K562 (cell line): ENCODE measurements around the gene UCP3. TPM values are rescaled to one million over a fixed set of nuclear protein-coding genes. Genes with fewer than 3 reads are reported as not detected.

ENCODE experiments used
- ARID2 ChIP-seq: fragments of 450-650 bp; IDR thresholded peaks from 2 replicates; pipeline ENCODE4 v1.6.1; 2017; ENCODE audit warnings: antibody characterized with exemption, mild to moderate bottlenecking
- CEBPB ChIP-seq: fragments of 450-650 bp; IDR thresholded peaks from 2 replicates; pipeline ENCODE4 v1.6.1; 2016; ENCODE audit warnings: missing genetic modification characterization, missing compliant biosample characterization
- COPS2 ChIP-seq: fragments of 450-650 bp; conservative IDR thresholded peaks from 2 replicates; pipeline ENCODE4 v1.6.1; 2016; ENCODE audit warnings: mild to moderate bottlenecking, moderate library complexity
- DIDO1 ChIP-seq: fragments of 450-650 bp; IDR thresholded peaks from 2 replicates; pipeline ENCODE4 v1.6.1; 2016; ENCODE audit warnings: low read depth, missing biosample characterization, missing genetic modification characterization
- E2F4 ChIP-seq: sonication (generic); formaldehyde crosslinking; IDR thresholded peaks from 2 replicates; pipeline ENCODE4 v1.8.0; 2022; ENCODE audit warnings: mild to moderate bottlenecking, low read depth, missing genetic modification reagents
- ERF ChIP-seq: fragments of 450-650 bp; formaldehyde crosslinking; IDR thresholded peaks from 2 replicates; pipeline ENCODE4 v1.4.0; 2020; ENCODE audit warnings: mild to moderate bottlenecking, mixed read lengths
- ESRRA ChIP-seq: fragments of 450-650 bp; IDR thresholded peaks from 2 replicates; pipeline ENCODE4 v1.6.1; 2014; ENCODE audit warnings: low read depth, mild to moderate bottlenecking, moderate library complexity, borderline replicate concordance
- ETV5 ChIP-seq: sonication (generic); formaldehyde crosslinking; IDR thresholded peaks from 2 replicates; pipeline ENCODE4 v1.4.0; 2020; ENCODE audit warnings: low read depth, mild to moderate bottlenecking, missing genetic modification reagents
- ETV6 ChIP-seq, 3 experiments: fragments of 150-350 bp in 1 of 3; sonication (generic) in 1 of 3; formaldehyde crosslinking in 1 of 3; IDR thresholded peaks; 2 replicates each; pipeline versions ENCODE4 v1.6.1 to v1.8.0; 2014 to 2022; ENCODE audit warnings: borderline replicate concordance in 2 of 3, low read depth in 2 of 3, antibody characterized with exemption in 1 of 3, low read length in 1 of 3, mild to moderate bottlenecking in 1 of 3, missing genetic modification reagents in 1 of 3
- FOXA1 ChIP-seq: fragments of 450-650 bp; IDR thresholded peaks from 2 replicates; pipeline ENCODE4 v1.6.1; 2016; ENCODE audit warnings: mild to moderate bottlenecking, borderline replicate concordance
- HES1 ChIP-seq: fragments of 450-650 bp; IDR thresholded peaks from 2 replicates; pipeline ENCODE4 v1.6.1; 2016; ENCODE audit warnings: low read depth, mild to moderate bottlenecking, moderate library complexity
- HNRNPL ChIP-seq: fragments of 200-400 bp; formaldehyde crosslinking; IDR thresholded peaks from 2 replicates; pipeline ENCODE4 v1.6.1; 2017; ENCODE audit warnings: low read depth, mild to moderate bottlenecking, low read length
- KHSRP ChIP-seq: fragments of 450-650 bp; IDR thresholded peaks from 2 replicates; pipeline ENCODE4 v1.6.1; 2017
- MCM2 ChIP-seq: fragments of 450-650 bp; IDR thresholded peaks from 2 replicates; pipeline ENCODE4 v1.6.1; 2017; ENCODE audit warnings: low read depth, mild to moderate bottlenecking
- RBM25 ChIP-seq: fragments of 200-400 bp; formaldehyde crosslinking; IDR thresholded peaks from 2 replicates; pipeline ENCODE4 v1.6.1; 2018; ENCODE audit warnings: low read length, low read depth, moderate library complexity; ENCODE audit not compliant: severe bottlenecking
- RUNX1 ChIP-seq: sonication (generic); IDR thresholded peaks from 2 replicates; pipeline ENCODE4 v1.6.1; 2016; ENCODE audit warnings: antibody characterized with exemption, low read depth
- TRIM28 ChIP-seq: fragments of 450-650 bp; IDR thresholded peaks from 2 replicates; pipeline ENCODE4 v1.6.1; 2017
- ZFPM2 ChIP-seq: fragments of 250-450 bp; sonication (Bioruptor Pico); IDR thresholded peaks from 2 replicates; pipeline ENCODE4 v1.5.1; 2022; ENCODE audit warnings: mild to moderate bottlenecking
- ZFX ChIP-seq: sonication (generic); formaldehyde crosslinking; IDR thresholded peaks from 2 replicates; pipeline ENCODE4 v1.8.0; 2022; ENCODE audit warnings: mild to moderate bottlenecking, missing genetic modification reagents, moderate library complexity
- ZNF184 ChIP-seq: sonication (generic); formaldehyde crosslinking; IDR thresholded peaks from 2 replicates; pipeline ENCODE4 v1.5.0; 2020; ENCODE audit warnings: missing genetic modification reagents
- ZNF24 ChIP-seq: fragments of 450-650 bp; IDR thresholded peaks from 2 replicates; pipeline ENCODE4 v1.6.1; 2016
- ZNF253 ChIP-seq: fragments of 250-450 bp; sonication (Bioruptor Pico); conservative IDR thresholded peaks from 2 replicates; pipeline ENCODE4 v1.6.1; 2021; ENCODE audit warnings: mild to moderate bottlenecking
- ZNF354B ChIP-seq: fragments of 250-450 bp; sonication (Bioruptor Pico); IDR thresholded peaks from 2 replicates; pipeline ENCODE4 v1.4.0; 2020
- ZNF511 ChIP-seq: sonication (generic); formaldehyde crosslinking; IDR thresholded peaks from 2 replicates; pipeline ENCODE4 v1.8.0; 2022; ENCODE audit warnings: mild to moderate bottlenecking, missing genetic modification reagents
- polyA plus RNA-seq, 8 experiments: library from polyadenylated mRNA; depleted of rRNA in 4 of 8; stranded (reverse) in 5 of 8; unstranded in 3 of 8; fragments of >200 nt; fragmentation: Nextera tagmentation in 2 of 8; fragmentation: Illumina TruSeq in 1 of 8; extraction: Ambion mirVana in 2 of 8; extraction: Trizol in 1 of 8; gene quantifications; 2 replicates each; pipeline versions ENCODE4 v1.2.1 to v1.2.3, GENCODE V29; 2011 to 2014; ENCODE audit warnings: inconsistent platforms in 1 of 8, missing spikeins in 1 of 8
- total RNA-seq, 7 experiments: library from RNA; depleted of rRNA in 6 of 7; stranded (reverse); fragments of >200 nt in 6 of 7; fragmentation: Illumina TruSeq in 2 of 7; extraction: Trizol in 2 of 7; gene quantifications; 2 replicates each; pipeline versions ENCODE4 v1.2.1 to v1.2.3, GENCODE V29; 2011 to 2021; ENCODE audit warnings: low replicate concordance in 1 of 7
- TF ChIP-seq, protein P1 (sequence below): fragments of 450-650 bp; IDR thresholded peaks from one replicate; pipeline ENCODE4 v1.6.1; 2018; ENCODE audit warnings: mild to moderate bottlenecking, moderate library complexity; ENCODE audit not compliant: partially characterized antibody

Gene UCP3
- total and polyA plus RNA-seq, 9 of the 15 experiments (the other 6 are each of a cell fraction or from before 2014, with no cell fraction given): 0.05 to 0.65 (median 0.25) TPM; not detected in 2

DNA sequence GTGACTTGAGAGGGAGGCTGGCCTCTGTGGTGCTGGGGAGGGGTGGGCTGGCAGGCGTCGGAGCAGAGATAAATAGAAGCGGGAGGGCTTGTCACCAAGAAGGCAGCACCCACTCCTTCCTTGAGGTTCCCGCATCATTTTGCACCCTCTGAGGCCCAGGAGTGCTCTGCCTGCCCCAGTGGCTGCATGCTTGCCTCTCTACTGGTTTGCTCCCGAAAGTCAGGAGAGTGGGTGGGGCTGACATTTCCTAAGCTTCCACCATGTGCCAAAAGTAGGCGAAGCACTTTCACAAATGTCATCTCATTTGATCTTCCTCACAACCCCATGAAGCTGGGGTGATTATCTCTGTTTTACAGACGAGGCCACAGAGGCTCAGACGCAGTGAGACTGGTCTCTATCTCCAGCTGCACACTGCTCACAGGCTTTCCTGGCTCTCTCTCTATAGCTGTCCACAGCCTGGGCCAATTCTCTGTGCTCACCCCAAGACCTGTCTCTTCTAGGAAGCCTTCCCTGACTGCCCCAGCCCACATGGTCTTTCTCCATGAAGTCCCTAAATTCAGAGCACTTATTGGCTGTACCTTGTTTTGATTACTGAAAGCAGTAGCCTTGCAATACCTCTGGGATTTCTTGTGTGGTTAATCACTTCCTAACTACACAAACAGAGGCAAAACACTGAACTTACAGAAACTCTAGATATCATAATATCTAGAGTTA, 2.6 kb upstream of the UCP3 start (continued):
- TF ChIP-seq, protein P1, sequence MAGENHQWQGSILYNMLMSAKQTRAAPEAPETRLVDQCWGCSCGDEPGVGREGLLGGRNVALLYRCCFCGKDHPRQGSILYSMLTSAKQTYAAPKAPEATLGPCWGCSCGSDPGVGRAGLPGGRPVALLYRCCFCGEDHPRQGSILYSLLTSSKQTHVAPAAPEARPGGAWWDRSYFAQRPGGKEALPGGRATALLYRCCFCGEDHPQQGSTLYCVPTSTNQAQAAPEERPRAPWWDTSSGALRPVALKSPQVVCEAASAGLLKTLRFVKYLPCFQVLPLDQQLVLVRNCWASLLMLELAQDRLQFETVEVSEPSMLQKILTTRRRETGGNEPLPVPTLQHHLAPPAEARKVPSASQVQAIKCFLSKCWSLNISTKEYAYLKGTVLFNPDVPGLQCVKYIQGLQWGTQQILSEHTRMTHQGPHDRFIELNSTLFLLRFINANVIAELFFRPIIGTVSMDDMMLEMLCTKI: no peak
- TF ChIP-seq MCM2 (no peak), ETV5 (CRISPR knock-in tag) (peak; percentile 88), HES1 (peak; percentile 71), ZNF354B (CRISPR knock-in tag) (peak; percentile 64; the same call in 1 of the 2 replicates), DIDO1 (tag) (no peak), RUNX1 (peak; percentile 89; the same call in 1 of the 2 replicates), KHSRP (peak; percentile 72), ESRRA (peak; percentile 76), COPS2 (no peak), ZNF511 (CRISPR knock-in tag) (peak; percentile 56), HNRNPL (no peak), E2F4 (CRISPR knock-in tag) (no peak), ZNF184 (CRISPR knock-in tag) (no peak), TRIM28 (peak; percentile 81; the same call in 1 of the 2 replicates), RBM25 (peak; percentile 83), CEBPB (tag) (peak; percentile 60), ZFPM2 (CRISPR knock-in tag) (no peak), ZNF253 (CRISPR knock-in tag) (no peak), ARID2 (no peak), ZNF24 (peak; percentile 75), ERF (CRISPR knock-in tag) (no peak), FOXA1 (no peak), ZFX (peak; percentile 73), ETV6 (IDR thresholded peaks at IDR 0.05; ENCODE audit: borderline replicate concordance in 1 of 2, low read depth in 2 of 2, low read length in 1 of 2) (peak; percentile 14 to 53; a peak in 1 of 4 replicates), ETV6 (CRISPR knock-in tag; IDR thresholded peaks at IDR 0.05; ENCODE audit: borderline replicate concordance) (no peak)
